Urinary bladder (tissue), 4 donors: ENCODE results near the gene SMURF1. TPM values are rescaled to one million over a fixed set of nuclear protein-coding genes. Genes with fewer than 3 reads are reported as not detected.

Experiments
- DNase-seq: peaks from one replicate; pipeline ENCODE4 v3.0.0-alpha.2; 2015; ENCODE audit errors: extremely low spot score
- H3K27ac ChIP-seq: one replicate; pipeline ENCODE4 v1.5.1; 2013; ENCODE audit warnings: low read depth, mild to moderate bottlenecking, moderate library complexity
- H3K36me3 ChIP-seq: one replicate; pipeline ENCODE4 v1.6.1; 2013; ENCODE audit warnings: mild to moderate bottlenecking, moderate library complexity; ENCODE audit not compliant: insufficient read depth
- H3K4me1 ChIP-seq: one replicate; pipeline ENCODE4 v1.6.1; 2013; ENCODE audit warnings: mild to moderate bottlenecking, moderate library complexity; ENCODE audit not compliant: insufficient read depth
- H3K4me3 ChIP-seq: one replicate; pipeline ENCODE4 v1.5.1; 2013; ENCODE audit warnings: low read depth, low read length
- WGBS: extraction: QIAGEN DNeasy Blood & Tissue Kit; methylation state at CpG from one replicate; pipeline ENCODE4 v1.1.7; 2013; 5-methylcytosine and 5-hydroxymethylcytosine counted together
- polyA plus RNA-seq: library from polyadenylated mRNA; stranded (reverse); fragments of 200-250 nt; gene quantifications from one replicate; pipeline ENCODE4 v1.2.3, GENCODE V29; 2013
- total RNA-seq: library from RNA; depleted of rRNA; stranded (reverse); fragments of >200 nt; gene quantifications from one replicate; pipeline ENCODE4 v1.2.3, GENCODE V29; 2014
- donor health status: healthy with polysubstance abuse.
- donor health status: healthy.

The SMURF1 gene
- total and polyA plus RNA-seq, 2 donors: 11.6 to 19.7 TPM

DNA sequence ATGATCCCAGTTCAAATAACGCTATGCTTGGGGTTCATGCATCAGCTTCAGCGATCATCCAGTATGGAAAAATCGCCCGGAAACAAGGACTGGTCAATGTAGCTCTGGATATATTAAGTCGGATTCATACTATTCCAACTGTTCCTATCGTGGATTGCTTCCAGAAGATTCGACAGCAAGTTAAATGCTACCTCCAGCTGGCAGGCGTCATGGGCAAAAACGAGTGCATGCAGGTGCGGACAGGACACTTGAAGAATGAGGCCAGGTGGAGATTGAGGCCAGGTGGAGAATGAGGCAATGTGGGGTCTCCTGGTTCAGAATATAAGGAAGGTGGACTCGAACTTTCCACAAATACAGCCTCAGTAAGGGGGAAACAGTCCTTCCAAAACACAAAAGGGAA, 159.8 kb downstream of the SMURF1 start:
- Histone ChIP-seq H3K4me1 (no peaks in the 10 kb centered on the region), H3K27ac (no peak overlapping the region), H3K4me3 (no peak overlapping the region), H3K36me3 (no peaks in the 10 kb centered on the region)
- DNase-seq: no peak
- WGBS: 92% methylated on average over 11 of the region's 11 CpGs

DNA sequence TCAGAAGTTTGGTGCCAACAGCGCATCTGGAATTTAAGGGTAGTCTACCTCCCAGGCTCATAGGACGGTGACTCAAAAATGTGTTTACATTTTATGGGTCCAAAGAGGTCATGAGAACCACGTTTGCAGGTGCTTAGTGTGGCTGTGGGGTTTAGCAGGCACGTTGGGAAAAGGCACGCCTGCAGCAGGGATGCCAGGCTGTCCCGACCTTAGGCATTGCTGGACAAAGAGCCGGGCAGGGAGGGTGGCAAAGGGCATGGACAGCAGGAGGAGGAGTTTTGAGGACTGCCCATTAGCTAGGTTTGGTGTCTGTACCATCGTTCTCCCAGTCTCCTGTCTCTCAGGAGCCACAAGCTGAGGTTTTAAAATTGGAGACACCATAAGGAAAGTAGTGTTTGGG, 161.2 kb downstream of the SMURF1 start:
- no peak overlapping the region for H3K27ac ChIP-seq
- H3K4me3 ChIP-seq: no peak overlapping the region
- H3K36me3 ChIP-seq: no peaks in the 10 kb centered on the region
- 86% methylated on average over 8 of the region's 8 CpGs for WGBS
- H3K4me1 ChIP-seq: no peaks in the 10 kb centered on the region
- DNase-seq: no peak

DNA sequence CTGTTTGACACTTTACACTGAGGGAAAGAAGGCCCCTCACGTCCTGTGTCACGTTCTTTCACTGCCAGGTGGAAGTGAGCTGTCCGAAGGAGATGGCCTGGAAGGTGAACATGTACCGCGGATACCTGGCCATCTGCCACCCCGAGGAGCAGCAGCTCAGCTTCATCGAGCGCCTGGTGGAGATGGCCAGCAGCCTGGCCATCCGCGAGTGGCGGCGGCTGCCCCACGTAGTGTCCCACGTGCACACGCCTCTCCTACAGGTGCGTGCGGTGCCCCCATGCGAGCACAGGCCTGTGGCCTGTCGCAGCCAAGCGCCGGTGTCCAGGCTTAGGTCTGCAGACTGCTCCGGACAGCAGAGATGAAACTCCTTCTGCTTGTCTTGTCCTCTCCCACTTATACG, 162.2 kb downstream of the SMURF1 start:
- Histone ChIP-seq H3K36me3 (peaks cover 4% of the 10 kb centered on the region), H3K27ac (no peak overlapping the region), H3K4me3 (no peak overlapping the region), H3K4me1 (no peaks in the 10 kb centered on the region)
- 94% methylated on average over 23 of the region's 23 CpGs for WGBS
- no peak for DNase-seq

DNA sequence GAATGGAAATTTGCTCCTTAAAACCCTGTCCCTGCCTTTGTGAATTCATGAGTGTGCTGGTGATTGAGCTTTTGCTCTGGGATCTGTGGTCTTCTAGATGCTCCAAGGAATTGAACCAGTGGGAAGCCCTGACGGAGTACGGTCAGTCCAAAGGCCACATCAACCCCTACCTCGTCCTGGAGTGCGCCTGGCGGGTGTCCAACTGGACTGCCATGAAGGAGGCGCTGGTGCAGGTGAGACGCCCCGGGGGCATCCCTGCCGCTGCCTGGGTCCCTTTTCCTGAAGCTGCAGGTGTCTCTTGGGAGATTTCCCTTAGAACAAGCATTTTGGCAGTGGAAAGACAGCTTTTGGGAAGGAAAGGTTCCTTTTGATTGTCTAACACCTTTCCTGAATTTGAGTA, 165.2 kb downstream of the SMURF1 start:
- 95% methylated on average over 9 of the region's 9 CpGs for WGBS
- DNase-seq: no peak
- Histone ChIP-seq H3K27ac (no peak overlapping the region), H3K4me1 (no peaks in the 10 kb centered on the region), H3K4me3 (no peak overlapping the region), H3K36me3 (peaks cover 6% of the 10 kb centered on the region)

Other genes with a start within 250 kb of the SMURF1 start
- not detected for gene KPNA7, start 64.0 kb upstream of the SMURF1 start, total RNA-seq
- 0.04 TPM for gene KPNA7, start 64.0 kb upstream of the SMURF1 start, polyA plus RNA-seq
- gene MYH16, start 128.7 kb upstream of the SMURF1 start, total RNA-seq: not detected
- not detected for gene MYH16, start 128.7 kb upstream of the SMURF1 start, polyA plus RNA-seq
- 68.9 TPM for gene ARPC1A, start 181.8 kb upstream of the SMURF1 start, total RNA-seq
- 99.2 TPM for gene ARPC1A, start 181.8 kb upstream of the SMURF1 start, polyA plus RNA-seq
- 84.4 TPM for gene ARPC1B, start 230.6 kb upstream of the SMURF1 start, total RNA-seq
- gene ARPC1B, start 230.6 kb upstream of the SMURF1 start, polyA plus RNA-seq: 184 TPM